ENCODE results near the gene MYEOV. TPM values are rescaled to one million over a fixed set of nuclear protein-coding genes. Genes with fewer than 3 reads are reported as not detected.

The MYEOV gene
- total RNA-seq, 2 donors from 2014 or later, result not detected

DNA sequence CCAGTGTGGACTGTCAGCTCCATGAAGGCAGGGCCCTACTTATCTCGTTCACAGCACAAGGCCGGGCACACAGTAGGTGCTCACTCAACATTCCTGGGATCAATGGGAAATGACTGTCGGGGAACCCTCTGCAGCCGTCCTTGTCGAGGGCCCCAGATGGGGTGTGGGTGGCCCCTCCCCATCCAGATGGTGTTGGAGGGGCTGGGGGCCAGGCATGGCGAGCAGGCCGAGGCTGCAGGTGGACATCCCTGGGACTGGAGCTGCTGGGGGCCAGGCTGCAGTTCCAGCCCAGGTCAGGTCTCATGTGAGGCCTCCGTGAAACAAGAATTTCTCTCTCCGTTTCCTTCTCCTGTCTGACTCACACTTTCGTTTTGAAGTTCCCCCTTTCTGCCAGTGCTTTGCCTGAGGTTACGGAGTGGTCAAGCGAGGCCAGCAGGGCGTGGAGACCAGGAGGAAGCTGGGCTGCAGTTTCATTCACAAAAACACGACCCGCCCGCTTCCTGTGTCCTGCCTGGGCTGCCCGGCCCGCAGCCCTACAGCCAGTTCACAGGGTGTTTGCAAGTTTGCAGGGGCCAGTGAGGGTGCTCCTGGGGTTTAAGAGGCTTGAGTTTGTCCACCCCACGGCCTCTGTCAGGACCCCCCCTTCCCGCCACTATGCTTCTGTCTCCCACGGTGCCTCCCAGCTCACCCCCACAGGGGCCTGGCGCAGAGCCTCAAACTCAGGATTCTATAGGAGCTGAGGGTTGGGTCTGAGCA, 4.5 kb downstream of the MYEOV start:
- Mint-ChIP-seq H3K27me3 (ENCODE audit: insufficient read depth) (no peaks in the 10 kb centered on the region), H3K4me3 (no peak overlapping the region), H3K9me3 (no peaks in the 10 kb centered on the region), H3K36me3 (ENCODE audit: low read depth) (no peaks in the 10 kb centered on the region), H3K4me1 (peaks cover 2% of the 10 kb centered on the region), H3K27ac (peak overlapping the region; percentile 66)
- H3K4me1 ChIP-seq (ENCODE audit: control insufficient read depth, insufficient read depth, low read length), result no peaks in the 10 kb centered on the region
- H3K9ac ChIP-seq (ENCODE audit: extremely low read depth, low read length, poor library complexity, severe bottlenecking), result no peak overlapping the region
- TF ChIP-seq, protein P1, sequence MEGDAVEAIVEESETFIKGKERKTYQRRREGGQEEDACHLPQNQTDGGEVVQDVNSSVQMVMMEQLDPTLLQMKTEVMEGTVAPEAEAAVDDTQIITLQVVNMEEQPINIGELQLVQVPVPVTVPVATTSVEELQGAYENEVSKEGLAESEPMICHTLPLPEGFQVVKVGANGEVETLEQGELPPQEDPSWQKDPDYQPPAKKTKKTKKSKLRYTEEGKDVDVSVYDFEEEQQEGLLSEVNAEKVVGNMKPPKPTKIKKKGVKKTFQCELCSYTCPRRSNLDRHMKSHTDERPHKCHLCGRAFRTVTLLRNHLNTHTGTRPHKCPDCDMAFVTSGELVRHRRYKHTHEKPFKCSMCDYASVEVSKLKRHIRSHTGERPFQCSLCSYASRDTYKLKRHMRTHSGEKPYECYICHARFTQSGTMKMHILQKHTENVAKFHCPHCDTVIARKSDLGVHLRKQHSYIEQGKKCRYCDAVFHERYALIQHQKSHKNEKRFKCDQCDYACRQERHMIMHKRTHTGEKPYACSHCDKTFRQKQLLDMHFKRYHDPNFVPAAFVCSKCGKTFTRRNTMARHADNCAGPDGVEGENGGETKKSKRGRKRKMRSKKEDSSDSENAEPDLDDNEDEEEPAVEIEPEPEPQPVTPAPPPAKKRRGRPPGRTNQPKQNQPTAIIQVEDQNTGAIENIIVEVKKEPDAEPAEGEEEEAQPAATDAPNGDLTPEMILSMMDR (conservative IDR thresholded peaks at IDR 0.05), result no peak
- 81 to 84% methylated on average over 8 to 22 of the region's 22 CpGs for WGBS, 2 experiments (ENCODE audit: insufficient coverage in 1 of 2, insufficient read length in 1 of 2)
- no peaks in the 10 kb centered on the region for H3K9me3 ChIP-seq (ENCODE audit: control insufficient read depth, low read length)
- no peaks in the 10 kb centered on the region for H3K27me3 ChIP-seq (ENCODE audit: control insufficient read depth, insufficient read depth, low read length, poor library complexity, severe bottlenecking)
- no peak for DNase-seq
- no peak overlapping the region for H3K27ac ChIP-seq (ENCODE audit: low read depth, low read length)
- H3K4me3 ChIP-seq (ENCODE audit: low read length), result no peak overlapping the region
- no peaks in the 10 kb centered on the region for H3K36me3 ChIP-seq (ENCODE audit: control insufficient read depth, insufficient read depth, low read length)

DNA sequence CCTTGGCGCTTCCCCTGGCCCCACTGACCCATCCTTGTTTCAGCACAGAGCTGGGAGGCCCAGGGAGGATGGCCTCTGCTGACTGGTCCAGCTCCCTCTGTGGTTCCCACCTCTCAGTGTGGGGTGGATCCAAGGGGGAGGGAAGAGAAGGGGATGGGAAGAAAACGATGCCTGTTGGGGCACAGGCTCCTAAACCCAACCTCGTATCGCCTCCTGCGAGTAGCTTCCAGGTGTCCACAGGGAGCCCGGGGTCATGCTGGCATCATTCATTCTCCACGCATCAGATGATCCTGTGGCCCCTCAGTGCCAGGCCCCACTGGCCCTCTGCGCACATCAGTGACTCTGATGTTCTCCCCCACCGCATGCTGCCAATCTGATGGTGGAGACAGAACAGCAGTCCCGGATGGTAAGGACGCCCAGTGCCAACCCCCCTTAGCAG, 5.1 kb downstream of the MYEOV start:
- Mint-ChIP-seq H3K4me3 (no peak overlapping the region), H3K27me3 (ENCODE audit: insufficient read depth) (no peaks in the 10 kb centered on the region), H3K36me3 (ENCODE audit: low read depth) (no peaks in the 10 kb centered on the region), H3K9me3 (no peaks in the 10 kb centered on the region), H3K27ac (no peak overlapping the region), H3K4me1 (peaks cover 2% of the 10 kb centered on the region)
- TF ChIP-seq, protein P1 (conservative IDR thresholded peaks at IDR 0.05), result no peak
- DNase-seq, result no peak
- H3K9me3 ChIP-seq (ENCODE audit: control insufficient read depth, low read length), result no peaks in the 10 kb centered on the region
- no peak overlapping the region for H3K27ac ChIP-seq (ENCODE audit: low read depth, low read length)
- no peaks in the 10 kb centered on the region for H3K27me3 ChIP-seq (ENCODE audit: control insufficient read depth, insufficient read depth, low read length, poor library complexity, severe bottlenecking)
- H3K9ac ChIP-seq (ENCODE audit: extremely low read depth, low read length, poor library complexity, severe bottlenecking), result no peak overlapping the region
- H3K4me3 ChIP-seq (ENCODE audit: low read length), result no peak overlapping the region
- 96 to 97% methylated on average over 9 to 11 of the region's 11 CpGs for WGBS, 2 experiments (ENCODE audit: insufficient coverage in 1 of 2, insufficient read length in 1 of 2)
- H3K36me3 ChIP-seq (ENCODE audit: control insufficient read depth, insufficient read depth, low read length), result no peaks in the 10 kb centered on the region
- no peaks in the 10 kb centered on the region for H3K4me1 ChIP-seq (ENCODE audit: control insufficient read depth, insufficient read depth, low read length)

DNA sequence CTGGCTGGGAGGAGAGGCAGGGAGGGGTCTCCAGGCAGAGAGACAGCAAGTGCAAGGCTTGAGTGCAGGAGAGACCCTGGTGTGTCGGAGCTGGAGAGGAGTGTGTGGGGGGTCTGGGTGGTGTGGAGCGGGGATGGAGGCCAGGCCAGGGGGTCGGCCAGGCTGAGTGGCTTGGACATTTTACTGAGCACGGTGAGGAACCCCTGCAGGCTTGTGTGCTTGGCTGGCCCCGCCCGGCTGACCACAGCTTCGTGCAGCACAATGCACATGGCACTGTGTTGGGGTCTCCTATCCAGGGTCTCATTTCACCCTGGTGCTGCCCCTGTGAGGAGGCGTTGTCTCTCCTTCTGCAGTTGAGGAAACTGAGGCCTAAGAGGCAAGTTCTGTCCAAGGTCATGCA, 5.6 kb downstream of the MYEOV start:
- H3K9me3 Mint-ChIP-seq, result no peaks in the 10 kb centered on the region
- H3K27me3 Mint-ChIP-seq (ENCODE audit: insufficient read depth), result no peaks in the 10 kb centered on the region
- no peak overlapping the region for H3K27ac Mint-ChIP-seq
- 90 to 96% methylated on average over 5 to 8 of the region's 8 CpGs for WGBS, 2 experiments (ENCODE audit: insufficient coverage in 1 of 2, insufficient read length in 1 of 2)
- H3K4me1 ChIP-seq (ENCODE audit: control insufficient read depth, insufficient read depth, low read length), result no peaks in the 10 kb centered on the region
- H3K4me1 Mint-ChIP-seq, result peaks cover 2% of the 10 kb centered on the region
- H3K27me3 ChIP-seq (ENCODE audit: control insufficient read depth, insufficient read depth, low read length, poor library complexity, severe bottlenecking), result no peaks in the 10 kb centered on the region
- DNase-seq, result no peak
- TF ChIP-seq, protein P1 (conservative IDR thresholded peaks at IDR 0.05), result no peak
- no peak overlapping the region for H3K4me3 Mint-ChIP-seq
- no peak overlapping the region for H3K27ac ChIP-seq (ENCODE audit: low read depth, low read length)
- no peaks in the 10 kb centered on the region for H3K36me3 ChIP-seq (ENCODE audit: control insufficient read depth, insufficient read depth, low read length)
- no peak overlapping the region for H3K9ac ChIP-seq (ENCODE audit: extremely low read depth, low read length, poor library complexity, severe bottlenecking)
- H3K9me3 ChIP-seq (ENCODE audit: control insufficient read depth, low read length), result no peaks in the 10 kb centered on the region
- no peaks in the 10 kb centered on the region for H3K36me3 Mint-ChIP-seq (ENCODE audit: low read depth)
- no peak overlapping the region for H3K4me3 ChIP-seq (ENCODE audit: low read length)

All from endodermal cell (in vitro differentiated cells).